HepG2 (cell line): ENCODE data around the gene ELFN1. TPM values are rescaled to one million over a fixed set of nuclear protein-coding genes. Genes with fewer than 3 reads are reported as not detected.

ENCODE experiments used
- ATAC-seq: fragments of 200-7000 bp; cut with Tn5 transposase; 3 replicates; pipeline ENCODE4 v1.9.1; 2020; ENCODE audit warnings: mild to moderate bottlenecking, moderate library complexity
- BruUV-seq: library from RNA; stranded (reverse); fragments of 400-500 nt; replicated peaks from 2 replicates; lab custom pipeline; 2021; lab: Mats Ljungman, UMichigan
- CTCF ChIA-PET: fragments of 300-600 bp; formaldehyde crosslinking; extraction: SDS; loops from one replicate; lab custom pipeline; 2021; ENCODE audit warnings: low total read pairs, inconsistent platforms, low intra/inter-chr PET ratio; lab: Yijun Ruan, JAX
- POLR2A ChIA-PET: fragments of 350-600 bp; sonication (Branson Sonifier 250); formaldehyde crosslinking; loops from one replicate; lab custom pipeline; 2020; ENCODE audit warnings: antibody characterized with exemption, inconsistent platforms; lab: Yijun Ruan, JAX
- DNase-seq: peaks from one replicate; pipeline ENCODE4 v3.0.0-alpha.2; 2015; ENCODE audit warnings: low spot score
- FAIRE-seq: peaks from 3 replicates; lab custom pipeline; 2011; peaks lifted over from hg19 to GRCh38; lab: Jason Lieb, UNC
- H2AFZ ChIP-seq: one replicate; pipeline ENCODE4 v1.6.1; 2011; ENCODE audit warnings: low read length, inconsistent platforms
- H3K27ac ChIP-seq: fragments of 300-600 bp; 3 replicates; pipeline ENCODE4 v1.8.0; 2011; ENCODE audit warnings: mixed run types, mild to moderate bottlenecking, mixed read lengths, low read length, inconsistent platforms; ENCODE audit not compliant: insufficient read depth; ENCODE audit errors: extremely low read length
- H3K27me3 ChIP-seq, 2 experiments: fragments of 200-600 bp in 1 of 2; 2 replicates in 1 of 2; 3 replicates in 1 of 2; pipeline versions ENCODE4 v1.6.0 to v1.8.0; 2011; ENCODE audit warnings: low read length in 2 of 2, mild to moderate bottlenecking in 2 of 2, moderate library complexity in 2 of 2, inconsistent platforms in 1 of 2; ENCODE audit not compliant: insufficient read depth in 2 of 2, control insufficient read depth in 1 of 2
- H3K36me3 ChIP-seq, 2 experiments: fragments of 200-600 bp in 1 of 2; replicated peaks in 1 of 2; 2 replicates in 1 of 2; 3 replicates in 1 of 2; pipeline versions ENCODE4 v1.5.1 to v1.8.0; 2011; ENCODE audit warnings: low read length in 2 of 2, inconsistent platforms in 1 of 2; ENCODE audit not compliant: insufficient read depth in 2 of 2, control insufficient read depth in 1 of 2
- H3K4me1 ChIP-seq: 2 replicates; pipeline ENCODE4 v1.5.1; 2012; ENCODE audit warnings: low read length, inconsistent platforms; ENCODE audit not compliant: insufficient read depth
- H3K4me2 ChIP-seq: 2 replicates; pipeline ENCODE4 v1.6.0; 2011; ENCODE audit warnings: low read depth, low read length, inconsistent platforms
- H3K4me3 ChIP-seq, 3 experiments: fragments of 200-600 bp in 1 of 3; sonication (generic), shearing (Covaris generic) in 1 of 3; replicated peaks in 1 of 3; 2 replicates each; pipeline ENCODE4 v1.5.1; 2011 to 2016; ENCODE audit warnings: low read length in 3 of 3, inconsistent platforms in 2 of 3, low read depth in 2 of 3, mild to moderate bottlenecking in 2 of 3, control low read depth in 1 of 3, mixed read lengths in 1 of 3; ENCODE audit not compliant: insufficient read depth in 1 of 3
- H3K79me2 ChIP-seq: one replicate; pipeline ENCODE4 v1.6.1; 2011; ENCODE audit warnings: low read length, inconsistent platforms; ENCODE audit not compliant: insufficient read depth
- H3K9ac ChIP-seq: 2 replicates; pipeline ENCODE4 v1.6.0; 2011; ENCODE audit warnings: mild to moderate bottlenecking, low read depth, low read length, inconsistent platforms; ENCODE audit not compliant: insufficient read depth
- H3K9me3 ChIP-seq: 2 replicates; pipeline ENCODE4 v1.5.1; 2012; ENCODE audit warnings: mild to moderate bottlenecking, low read length
- H4K20me1 ChIP-seq: 2 replicates; pipeline ENCODE4 v1.6.0; 2011; ENCODE audit warnings: inconsistent platforms, mild to moderate bottlenecking, low read length, moderate library complexity; ENCODE audit not compliant: insufficient read depth
- ATF4 ChIP-seq, 2 experiments: fragments of 450-650 bp in 1 of 2; sonication (generic) in 1 of 2; formaldehyde crosslinking; IDR thresholded peaks; 2 replicates each; pipeline versions ENCODE4 v1.5.0 to v1.8.0; 2020 to 2022; ENCODE audit warnings: mild to moderate bottlenecking in 1 of 2, missing genetic modification reagents in 1 of 2
- ELK4 ChIP-seq: sonication (generic); formaldehyde crosslinking; IDR thresholded peaks from 2 replicates; pipeline ENCODE4 v1.9.0; 2021; ENCODE audit warnings: missing genetic modification reagents, borderline replicate concordance
- FOXK1 ChIP-seq: sonication (generic); formaldehyde crosslinking; IDR thresholded peaks from 2 replicates; pipeline ENCODE4 v1.4.0; 2020; ENCODE audit warnings: low read depth, missing genetic modification reagents, borderline replicate concordance
- GFI1 ChIP-seq: sonication (generic); formaldehyde crosslinking; IDR thresholded peaks from 2 replicates; pipeline ENCODE4 v1.5.0; 2020; ENCODE audit warnings: missing genetic modification reagents, mild to moderate bottlenecking, borderline replicate concordance
- KMT2A ChIP-seq: sonication (generic); formaldehyde crosslinking; IDR thresholded peaks from 2 replicates; pipeline ENCODE4 v1.4.0; 2020; ENCODE audit warnings: missing genetic modification reagents
- NCOA5 ChIP-seq: sonication (generic); formaldehyde crosslinking; IDR thresholded peaks from 2 replicates; pipeline ENCODE4 v1.4.0; 2020; ENCODE audit warnings: missing genetic modification reagents
- NFAT5 ChIP-seq: sonication (generic); formaldehyde crosslinking; IDR thresholded peaks from 2 replicates; pipeline ENCODE4 v1.4.0; 2020; ENCODE audit warnings: missing genetic modification reagents
- PCBP2 ChIP-seq: fragments of 200-400 bp; formaldehyde crosslinking; optimal IDR thresholded peaks from 2 replicates; pipeline ENCODE3; 2018; ENCODE audit warnings: low read length, low read depth; ENCODE audit not compliant: poor library complexity, severe bottlenecking
- SIN3B ChIP-seq: fragments of 150-350 bp; IDR thresholded peaks from 2 replicates; pipeline ENCODE4 v1.6.1; 2014; ENCODE audit warnings: low read length
- ZFP41 ChIP-seq: sonication (generic); formaldehyde crosslinking; IDR thresholded peaks from 2 replicates; pipeline ENCODE4 v1.4.0; 2020; ENCODE audit warnings: mild to moderate bottlenecking, missing genetic modification reagents, borderline replicate concordance
- ZNF547 ChIP-seq: sonication (generic); formaldehyde crosslinking; IDR thresholded peaks from 2 replicates; pipeline ENCODE4 v1.5.1; 2020; ENCODE audit warnings: mild to moderate bottlenecking, missing genetic modification reagents
- ZNF788 ChIP-seq: sonication (generic); formaldehyde crosslinking; IDR thresholded peaks from 2 replicates; pipeline ENCODE4 v1.5.0; 2020; ENCODE audit warnings: mild to moderate bottlenecking, missing genetic modification reagents, borderline replicate concordance
- WGBS: methylation state at CpG from one replicate; pipeline ENCODE4 v1.1.6; 2017; ENCODE audit warnings: low lambda C conversion rate; 5-methylcytosine and 5-hydroxymethylcytosine counted together
- in situ Hi-C: cut with HindIII; loops from 2 replicates; pipeline ENCODE4 v1.10.0; 2017; ENCODE audit warnings: low pct_unique_long_range_greater_than_20kb; ENCODE audit not compliant: extremely low pct_ligation_motif_present
- intact Hi-C: fragments of 100-400 bp; cut with micrococcal nuclease; formaldehyde crosslinking; loops from one replicate; pipeline ENCODE4 v1.10.0; 2022; ENCODE audit not compliant: unreplicated experiment
- polyA plus RNA-seq, 8 experiments: library from polyadenylated mRNA; depleted of rRNA in 3 of 8; stranded (reverse) in 7 of 8; unstranded in 1 of 8; fragments of >200 nt; fragmentation: Illumina TruSeq in 4 of 8; extraction: Trizol in 4 of 8; gene quantifications; 2 replicates each; pipeline versions ENCODE4 v1.2.1 to v1.2.3, GENCODE V29; 2011 to 2016; ENCODE audit warnings: low read depth in 4 of 8, missing spikeins in 1 of 8, mixed read lengths in 1 of 8; ENCODE audit not compliant: insufficient read depth in 1 of 8
- total RNA-seq, 5 experiments: library from RNA; depleted of rRNA; stranded (reverse); fragments of >200 nt; fragmentation: Illumina TruSeq; extraction: Trizol; gene quantifications; 2 replicates each; pipeline ENCODE4 v1.2.3, GENCODE V29; 2016; ENCODE audit warnings: low read depth in 1 of 5

Gene ELFN1
- total and polyA plus RNA-seq, 2 of the 13 experiments (the other 11 are each of a cell fraction or from before 2014, with no cell fraction given), result 0.13 to 0.18 TPM

- H3K4me1 ChIP-seq, result peaks cover 17% of the 10 kb centered on the region; the same call in 1 of the 2 replicates
- TF ChIP-seq ZNF788 (CRISPR knock-in tag) (no peak), FOXK1 (CRISPR knock-in tag) (no peak), GFI1 (CRISPR knock-in tag) (no peak), ZNF547 (CRISPR knock-in tag) (no peak), KMT2A (no peak), ELK4 (CRISPR knock-in tag) (no peak), ZFP41 (CRISPR knock-in tag) (no peak), NFAT5 (CRISPR knock-in tag) (no peak), SIN3B (no peak), NCOA5 (CRISPR knock-in tag) (no peak), PCBP2 (no peak), ATF4 (CRISPR knock-in tag; IDR thresholded peaks at IDR 0.05) (no peak)
- TF ChIP-seq, all 625 proteins: peak for 0
- Histone ChIP-seq H3K9ac (no peak overlapping the region), H3K79me2 (no peaks in the 10 kb centered on the region), H3K4me3 (no peak overlapping the region), H4K20me1 (no peaks in the 10 kb centered on the region), H2AFZ (no peak overlapping the region), H3K9me3 (no peaks in the 10 kb centered on the region), H3K36me3 (no peaks in the 10 kb centered on the region), H3K27ac (no peak overlapping the region), H3K27me3 (peaks cover 5 to 55% of the 10 kb centered on the region in 2 experiments; a peak in 4 of 5 replicates), H3K4me2 (no peak overlapping the region)
- no peak for DNase-seq
- 55% methylated on average over 12 of the region's 13 CpGs for WGBS
- ATAC-seq, result no peak
- intact Hi-C loops (no loop called here), in situ Hi-C loops (no loop called here)
- POLR2A ChIA-PET, result no interaction called here
- no peak for FAIRE-seq
- BruUV-seq, result no TSS peak
- CTCF ChIA-PET, result no interaction called here
Measured at GRCh38 chr7:1671594-1672451, 1.7 kb downstream of the ELFN1 start.
